ENCODE data around the gene SFI1. TPM values are rescaled to one million over a fixed set of nuclear protein-coding genes. Genes with fewer than 3 reads are reported as not detected.
"Not testable (repeated sequence)": the region's sequence is repeated elsewhere in the genome, so short reads cannot be mapped to it uniquely, and the experiment has no call there.

SFI1 gene
- total and polyA plus RNA-seq, 2 donors (not counting 1 experiment from before 2014, with no cell fraction given): 80.2 to 182 TPM

DNA sequence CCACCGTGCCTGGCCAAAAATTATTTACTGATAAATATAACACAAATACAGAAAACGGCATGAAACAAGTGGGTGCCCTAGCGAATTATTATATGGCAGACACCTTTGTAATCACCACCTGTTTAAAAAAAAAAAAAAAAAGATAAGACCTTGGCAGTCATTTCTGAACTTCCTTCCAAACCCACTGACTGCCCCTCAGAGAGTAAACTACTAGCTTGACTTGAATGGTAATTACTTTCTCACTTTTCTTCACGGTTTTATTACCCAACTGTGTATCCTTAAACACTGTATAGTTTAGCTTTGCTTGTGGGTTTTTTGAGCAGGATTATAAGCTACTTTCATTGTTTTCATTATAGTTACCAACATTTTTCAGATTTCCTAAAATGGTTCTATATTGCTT lies 23.7 kb downstream of the SFI1 start:
- Histone ChIP-seq H3K9ac (ENCODE audit: low read length) (no peak overlapping the region), H3K27me3 (replicated peaks in 1 of 4; ENCODE audit: control extremely low read depth in 1 of 4, control insufficient read depth in 3 of 4, insufficient read depth in 4 of 4, low read length in 3 of 4) (no peaks in the 10 kb centered on the region), H3K79me2 (ENCODE audit: control insufficient read depth, insufficient read depth, low read length) (peaks cover 57% of the 10 kb centered on the region), H3K9me3 (ENCODE audit: control extremely low read depth in 1 of 3, control insufficient read depth in 2 of 3, insufficient read depth in 1 of 3, low read length in 2 of 3) (no peaks in the 10 kb centered on the region), H2AFZ (ENCODE audit: insufficient read depth, low read depth, low read length, poor library complexity, severe bottlenecking) (no peak overlapping the region), H3K4me2 (replicated peaks; ENCODE audit: low read depth, low read length, poor library complexity, severe bottlenecking) (no peak overlapping the region), H3K36me3 (replicated peaks in 1 of 2; ENCODE audit: control extremely low read depth in 1 of 2, control insufficient read depth in 1 of 2, extremely low read depth in 1 of 2, insufficient read depth in 2 of 2, low read length in 1 of 2) (peaks cover 5 to 11% of the 10 kb centered on the region in 2 experiments), H3K27ac (ENCODE audit: low read length in 2 of 2) (no peak overlapping the region), H3K4me1 (ENCODE audit: control insufficient read depth in 2 of 2, insufficient read depth in 2 of 2, low read length in 2 of 2) (no peaks in the 10 kb centered on the region), H4K20me1 (ENCODE audit: control insufficient read depth, insufficient read depth, low read length, poor library complexity, severe bottlenecking) (no peaks in the 10 kb centered on the region), H3K4me3 (ENCODE audit: control extremely low read depth in 1 of 5, extremely low read depth in 1 of 5, insufficient read depth in 1 of 5, low read depth in 2 of 5, low read length in 4 of 5) (no peak overlapping the region)
- Mint-ChIP-seq H3K4me1 (peaks cover 7% of the 10 kb centered on the region), H3K27ac (no peak overlapping the region), H3K9me3 (ENCODE audit: insufficient read depth) (no peaks in the 10 kb centered on the region), H3K4me3 (no peak overlapping the region), H3K27me3 (no peaks in the 10 kb centered on the region)
- no peak for ATAC-seq (ENCODE audit: low read depth)
- intact Hi-C loops (cut with micrococcal nuclease): loop anchor here (10.0 kb wide), 1 partner anchor 45 kb away; no protein-coding TSS in a partner anchor
- ChIA-PET CTCF (interaction anchor here (0.7 kb wide), 1 partner anchor 39 kb away, joined by 3 read pairs; no protein-coding TSS in a partner anchor), POLR2A (interaction anchor here (0.7 kb wide), 1 partner anchor 88 kb away, joined by 4 read pairs; no protein-coding TSS in a partner anchor)
- TF ChIP-seq EZH2 (IDR thresholded peaks at IDR 0.05; ENCODE audit: borderline replicate concordance, insufficient read depth, low read depth, low read length, poor library complexity, severe bottlenecking): no peak
- TF ChIP-seq, protein P1, sequence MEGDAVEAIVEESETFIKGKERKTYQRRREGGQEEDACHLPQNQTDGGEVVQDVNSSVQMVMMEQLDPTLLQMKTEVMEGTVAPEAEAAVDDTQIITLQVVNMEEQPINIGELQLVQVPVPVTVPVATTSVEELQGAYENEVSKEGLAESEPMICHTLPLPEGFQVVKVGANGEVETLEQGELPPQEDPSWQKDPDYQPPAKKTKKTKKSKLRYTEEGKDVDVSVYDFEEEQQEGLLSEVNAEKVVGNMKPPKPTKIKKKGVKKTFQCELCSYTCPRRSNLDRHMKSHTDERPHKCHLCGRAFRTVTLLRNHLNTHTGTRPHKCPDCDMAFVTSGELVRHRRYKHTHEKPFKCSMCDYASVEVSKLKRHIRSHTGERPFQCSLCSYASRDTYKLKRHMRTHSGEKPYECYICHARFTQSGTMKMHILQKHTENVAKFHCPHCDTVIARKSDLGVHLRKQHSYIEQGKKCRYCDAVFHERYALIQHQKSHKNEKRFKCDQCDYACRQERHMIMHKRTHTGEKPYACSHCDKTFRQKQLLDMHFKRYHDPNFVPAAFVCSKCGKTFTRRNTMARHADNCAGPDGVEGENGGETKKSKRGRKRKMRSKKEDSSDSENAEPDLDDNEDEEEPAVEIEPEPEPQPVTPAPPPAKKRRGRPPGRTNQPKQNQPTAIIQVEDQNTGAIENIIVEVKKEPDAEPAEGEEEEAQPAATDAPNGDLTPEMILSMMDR (IDR thresholded peaks at IDR 0.05): no peak
- 80% methylated on average over 1 of the region's 4 CpGs for WGBS (ENCODE audit: insufficient coverage)
- no peak for DNase-seq

DNA sequence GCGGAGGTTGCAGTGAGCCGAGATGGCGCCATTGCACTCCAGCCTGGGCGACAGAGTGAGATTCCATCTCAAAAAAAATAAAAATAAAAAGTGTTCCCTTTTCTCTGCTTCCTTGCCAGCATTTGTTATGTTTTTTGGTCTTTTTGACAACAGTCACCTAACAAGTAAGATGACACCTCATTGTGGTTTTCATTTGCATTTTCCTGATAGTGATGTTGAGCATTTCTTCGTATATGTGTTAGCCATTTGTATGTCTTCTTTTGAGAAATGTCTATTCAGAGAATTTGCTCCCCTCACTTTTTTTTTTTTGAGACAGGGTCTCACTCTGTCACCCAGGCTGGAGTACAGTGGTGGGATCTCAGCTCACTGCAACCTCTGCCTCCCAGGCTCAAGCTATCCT lies 27.8 kb downstream of the SFI1 start:
- H3K27me3 Mint-ChIP-seq; H3K27ac ChIP-seq (ENCODE audit: low read length in 2 of 2); ATAC-seq (ENCODE audit: low read depth); H3K27ac Mint-ChIP-seq; H3K9me3 ChIP-seq (ENCODE audit: control extremely low read depth in 1 of 3, control insufficient read depth in 2 of 3, insufficient read depth in 1 of 3, low read length in 2 of 3); H2AFZ ChIP-seq (ENCODE audit: insufficient read depth, low read depth, low read length, poor library complexity, severe bottlenecking); H3K4me3 ChIP-seq (ENCODE audit: control extremely low read depth in 1 of 5, extremely low read depth in 1 of 5, insufficient read depth in 1 of 5, low read depth in 2 of 5, low read length in 4 of 5); H3K9me3 Mint-ChIP-seq (ENCODE audit: insufficient read depth); H4K20me1 ChIP-seq (ENCODE audit: control insufficient read depth, insufficient read depth, low read length, poor library complexity, severe bottlenecking); CTCF ChIA-PET; H3K4me2 ChIP-seq (replicated peaks; ENCODE audit: low read depth, low read length, poor library complexity, severe bottlenecking); POLR2A ChIA-PET; H3K9ac ChIP-seq (ENCODE audit: low read length); H3K27me3 ChIP-seq (replicated peaks in 1 of 4; ENCODE audit: control extremely low read depth in 1 of 4, control insufficient read depth in 3 of 4, insufficient read depth in 4 of 4, low read length in 3 of 4); H3K4me1 ChIP-seq (ENCODE audit: control insufficient read depth in 2 of 2, insufficient read depth in 2 of 2, low read length in 2 of 2); DNase-seq; H3K4me3 Mint-ChIP-seq: not testable (repeated sequence)
- Histone ChIP-seq H3K79me2 (ENCODE audit: control insufficient read depth, insufficient read depth, low read length) (peaks cover 64% of the 10 kb centered on the region), H3K36me3 (replicated peaks in 1 of 2; ENCODE audit: control extremely low read depth in 1 of 2, control insufficient read depth in 1 of 2, extremely low read depth in 1 of 2, insufficient read depth in 2 of 2, low read length in 1 of 2) (peaks cover 4 to 13% of the 10 kb centered on the region in 2 experiments)
- WGBS (ENCODE audit: insufficient coverage): 100% methylated on average over 3 of the region's 5 CpGs
- intact Hi-C loops (cut with micrococcal nuclease): loop anchor here (10.0 kb wide), 1 partner anchor 49 kb away; no protein-coding TSS in a partner anchor
- peaks cover 16% of the 10 kb centered on the region for H3K4me1 Mint-ChIP-seq

All from B cell (primary cell).